ENCODE data around the gene NOTCH1. TPM values are rescaled to one million over a fixed set of nuclear protein-coding genes. Genes with fewer than 3 reads are reported as not detected.
A peak's percentile ranks its signal among the peaks of the same experiment; 100 is the strongest.

The NOTCH1 gene
- total and polyA plus RNA-seq, 3 experiments from 2014 or later: 5.1 to 79.5 (median 70.0) TPM

GRCh38 chr9:136454026-136454796, 91.6 kb downstream of the NOTCH1 start:
- Histone ChIP-seq H3K27me3 (ENCODE audit: insufficient read depth, low read length, poor library complexity, severe bottlenecking) (no peaks in the 10 kb centered on the region), H3K4me3 (ENCODE audit: low read length) (no peak overlapping the region), H3K9me3 (ENCODE audit: low read length) (no peaks in the 10 kb centered on the region), H3K4me1 (ENCODE audit: insufficient read depth, low read length) (no peaks in the 10 kb centered on the region), H3K36me3 (ENCODE audit: insufficient read depth, low read length) (peaks cover 78% of the 10 kb centered on the region), H3K27ac (ENCODE audit: low read depth, low read length) (no peak overlapping the region)
- peaks cover 4 to 87% (median 14%) of the 10 kb centered on the region in 3 donors for H3K36me3 Mint-ChIP-seq
- POLR2A ChIA-PET: no interaction called here
- peaks cover 0 to 1% (median 0%) of the 10 kb centered on the region in 3 donors for H3K4me1 Mint-ChIP-seq
- H3K27me3 Mint-ChIP-seq: no peaks in the 10 kb centered on the region
- no peak for DNase-seq
- no peaks in the 10 kb centered on the region for H3K9me3 Mint-ChIP-seq
- CTCF ChIA-PET: no interaction called here
- no peak overlapping the region for H3K4me3 Mint-ChIP-seq
- peak overlapping the region in 2 of 8 donors; percentile 54 to 63 for H3K27ac Mint-ChIP-seq

- Histone ChIP-seq H3K27ac (ENCODE audit: low read depth, low read length) (no peak overlapping the region), H3K9me3 (ENCODE audit: low read length) (no peaks in the 10 kb centered on the region), H3K27me3 (ENCODE audit: insufficient read depth, low read length, poor library complexity, severe bottlenecking) (no peaks in the 10 kb centered on the region), H3K4me1 (ENCODE audit: insufficient read depth, low read length) (no peaks in the 10 kb centered on the region), H3K36me3 (ENCODE audit: insufficient read depth, low read length) (peaks cover 80% of the 10 kb centered on the region), H3K4me3 (ENCODE audit: low read length) (no peak overlapping the region)
- Mint-ChIP-seq H3K4me3 (no peak overlapping the region), H3K27ac (peak overlapping the region in 3 of 8 donors; percentile 2 to 71 (median 13)), H3K27me3 (no peaks in the 10 kb centered on the region), H3K9me3 (no peaks in the 10 kb centered on the region), H3K36me3 (peaks cover 0 to 87% (median 15%) of the 10 kb centered on the region in 3 donors), H3K4me1 (peaks cover 0 to 1% (median 0%) of the 10 kb centered on the region in 3 donors)
- DNase-seq: no peak
- ChIA-PET CTCF (no interaction called here), POLR2A (interaction anchor here (0.7 kb wide), 1 partner anchor 9 kb away, joined by 6 read pairs; no protein-coding TSS in a partner anchor)
These were observed 92.5 kb downstream of the NOTCH1 start for GRCh38 chr9:136453326-136453725.

- Mint-ChIP-seq H3K9me3 (no peaks in the 10 kb centered on the region), H3K4me3 (no peak overlapping the region), H3K27me3 (no peaks in the 10 kb centered on the region), H3K27ac (peak overlapping the region in 1 of 8 donors; percentile 50), H3K36me3 (peaks cover 0 to 88% (median 16%) of the 10 kb centered on the region in 3 donors), H3K4me1 (peaks cover 0 to 1% (median 0%) of the 10 kb centered on the region in 3 donors)
- ChIA-PET POLR2A (no interaction called here), CTCF (no interaction called here)
- H3K27me3 ChIP-seq (ENCODE audit: insufficient read depth, low read length, poor library complexity, severe bottlenecking): no peaks in the 10 kb centered on the region
- peaks cover 81% of the 10 kb centered on the region for H3K36me3 ChIP-seq (ENCODE audit: insufficient read depth, low read length)
- H3K9me3 ChIP-seq (ENCODE audit: low read length): no peaks in the 10 kb centered on the region
- no peak overlapping the region for H3K27ac ChIP-seq (ENCODE audit: low read depth, low read length)
- H3K4me1 ChIP-seq (ENCODE audit: insufficient read depth, low read length): no peaks in the 10 kb centered on the region
- no peak for DNase-seq
- no peak overlapping the region for H3K4me3 ChIP-seq (ENCODE audit: low read length)
These were observed 94.5 kb downstream of the NOTCH1 start for GRCh38 chr9:136451221-136451877.

DNA sequence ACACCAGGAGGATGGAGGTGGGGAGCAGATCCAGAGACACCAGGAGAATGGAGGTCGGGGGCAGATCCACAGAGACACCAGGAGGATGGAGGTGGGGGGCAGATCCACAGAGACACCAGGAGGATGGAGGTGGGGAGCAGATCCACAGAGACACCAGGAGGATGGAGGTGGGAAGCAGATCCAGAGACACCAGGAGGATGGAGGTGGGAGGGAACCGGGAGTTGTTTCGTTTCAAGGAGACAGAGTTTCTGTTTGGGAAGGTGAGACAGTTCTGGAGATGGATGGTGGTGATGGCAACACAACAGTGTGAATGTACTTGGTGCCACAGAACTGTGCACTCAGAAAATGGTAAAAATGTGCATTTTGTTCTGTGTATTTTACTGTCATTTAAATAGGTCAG, 97.2 kb downstream of the NOTCH1 start:
- POLR2A ChIA-PET: no interaction called here
- peaks cover 65% of the 10 kb centered on the region for H3K36me3 ChIP-seq (ENCODE audit: insufficient read depth, low read length)
- H3K4me1 ChIP-seq (ENCODE audit: insufficient read depth, low read length): no peaks in the 10 kb centered on the region
- H3K27ac ChIP-seq (ENCODE audit: low read depth, low read length): no peak overlapping the region
- H3K4me3 Mint-ChIP-seq: no peak overlapping the region
- H3K27me3 Mint-ChIP-seq: no peaks in the 10 kb centered on the region
- no peak overlapping the region for H3K4me3 ChIP-seq (ENCODE audit: low read length)
- CTCF ChIA-PET: no interaction called here
- peaks cover 0 to 90% (median 21%) of the 10 kb centered on the region in 3 donors for H3K36me3 Mint-ChIP-seq
- no peak for DNase-seq
- peak overlapping the region in 1 of 8 donors; percentile 83 for H3K27ac Mint-ChIP-seq
- H3K27me3 ChIP-seq (ENCODE audit: insufficient read depth, low read length, poor library complexity, severe bottlenecking): no peaks in the 10 kb centered on the region
- H3K9me3 ChIP-seq (ENCODE audit: low read length): no peaks in the 10 kb centered on the region
- H3K9me3 Mint-ChIP-seq: no peaks in the 10 kb centered on the region
- peaks cover 0 to 1% (median 0%) of the 10 kb centered on the region in 3 donors for H3K4me1 Mint-ChIP-seq

- Mint-ChIP-seq H3K4me3 (no peak overlapping the region), H3K27me3 (no peaks in the 10 kb centered on the region), H3K36me3 (peaks cover 0 to 93% (median 19%) of the 10 kb centered on the region in 3 donors), H3K9me3 (no peaks in the 10 kb centered on the region), H3K4me1 (no peaks in the 10 kb centered on the region), H3K27ac (peak overlapping the region in 1 of 8 donors; percentile 85)
- Histone ChIP-seq H3K36me3 (ENCODE audit: insufficient read depth, low read length) (peaks cover 61% of the 10 kb centered on the region), H3K27ac (ENCODE audit: low read depth, low read length) (no peak overlapping the region), H3K4me1 (ENCODE audit: insufficient read depth, low read length) (no peaks in the 10 kb centered on the region), H3K4me3 (ENCODE audit: low read length) (no peak overlapping the region), H3K27me3 (ENCODE audit: insufficient read depth, low read length, poor library complexity, severe bottlenecking) (no peaks in the 10 kb centered on the region), H3K9me3 (ENCODE audit: low read length) (no peaks in the 10 kb centered on the region)
- no peak for DNase-seq
- ChIA-PET CTCF (no interaction called here), POLR2A (no interaction called here)
These were observed 98.6 kb downstream of the NOTCH1 start for GRCh38 chr9:136447173-136447778.

GRCh38 chr9:136445799-136446198, 100.0 kb downstream of the NOTCH1 start:
- Mint-ChIP-seq H3K4me1 (no peaks in the 10 kb centered on the region), H3K27ac (peak overlapping the region in 1 of 8 donors; percentile 24), H3K4me3 (no peak overlapping the region), H3K9me3 (no peaks in the 10 kb centered on the region), H3K27me3 (no peaks in the 10 kb centered on the region), H3K36me3 (peaks cover 0 to 94% (median 19%) of the 10 kb centered on the region in 3 donors)
- Histone ChIP-seq H3K4me1 (ENCODE audit: insufficient read depth, low read length) (no peaks in the 10 kb centered on the region), H3K27me3 (ENCODE audit: insufficient read depth, low read length, poor library complexity, severe bottlenecking) (no peaks in the 10 kb centered on the region), H3K27ac (ENCODE audit: low read depth, low read length) (no peak overlapping the region), H3K9me3 (ENCODE audit: low read length) (no peaks in the 10 kb centered on the region), H3K36me3 (ENCODE audit: insufficient read depth, low read length) (peaks cover 50% of the 10 kb centered on the region), H3K4me3 (ENCODE audit: low read length) (no peak overlapping the region)
- CTCF ChIA-PET: interaction anchor here (1.1 to 2.0 kb wide), 3 partner anchors 11 to 83 kb away, joined by 3 to 5 read pairs (median 3); no protein-coding TSS in a partner anchor
- DNase-seq: no peak
- POLR2A ChIA-PET: no interaction called here

Measured in CD8-positive, alpha-beta memory T cell (primary cell).